Ovary (tissue), 9 donors: ENCODE data around the gene ITPR1. TPM values are rescaled to one million over a fixed set of nuclear protein-coding genes. Genes with fewer than 3 reads are reported as not detected.

ENCODE experiments used
- DNase-seq, 5 donors: peaks; one replicate each; pipeline ENCODE4 v3.0.0-alpha.2; 2019 to 2020
- H3K27ac ChIP-seq, 2 donors: fragments of 200-600 bp; one replicate each; pipeline versions ENCODE4 v1.5.1 to v1.8.0; 2019 to 2022
- H3K27me3 ChIP-seq: fragments of 200-600 bp; one replicate; pipeline ENCODE4 v1.8.0; 2022
- H3K36me3 ChIP-seq: fragments of 200-600 bp; sonication (generic); one replicate; pipeline ENCODE4 v1.5.1; 2019
- H3K4me1 ChIP-seq: one replicate; pipeline ENCODE4 v1.8.1; 2013; ENCODE audit warnings: mild to moderate bottlenecking, moderate library complexity; ENCODE audit not compliant: insufficient read depth
- H3K4me3 ChIP-seq: fragments of 200-600 bp; sonication (generic); one replicate; pipeline ENCODE4 v1.5.1; 2017
- H3K9me3 ChIP-seq, 2 donors: fragments of 200-600 bp in 1 of 2; sonication (generic) in 1 of 2; one replicate each; pipeline versions ENCODE4 v1.5.1 to v1.8.1; 2013 to 2019; ENCODE audit warnings: mild to moderate bottlenecking in 1 of 2, moderate library complexity in 1 of 2
- CTCF ChIP-seq, 3 donors: fragments of 450-650 bp in 2 of 3; fragments of 200-600 bp in 1 of 3; IDR thresholded peaks; one replicate each; pipeline versions ENCODE4 v1.5.1 to v1.8.0; 2016 to 2022; ENCODE audit warnings: antibody characterized with exemption in 3 of 3, mild to moderate bottlenecking in 1 of 3
- EP300 ChIP-seq: sonication (generic); formaldehyde crosslinking; IDR thresholded peaks from one replicate; pipeline ENCODE4 v1.6.1; 2017; ENCODE audit warnings: antibody characterized with exemption
- POLR2A ChIP-seq: fragments of 450-650 bp; IDR thresholded peaks from one replicate; pipeline ENCODE4 v1.6.1; 2017; ENCODE audit warnings: antibody characterized with exemption, mild to moderate bottlenecking, moderate library complexity
- WGBS, 3 donors: extraction: QIAGEN DNeasy Blood & Tissue Kit in 1 of 3; methylation state at CpG; one replicate each; pipeline versions ENCODE4 v1.1.5 to v1.1.7; 2013 to 2017; 5-methylcytosine and 5-hydroxymethylcytosine counted together
- intact Hi-C, 4 donors: fragments of 100-400 bp; cut with DNase I; formaldehyde crosslinking; loops; one replicate each; pipeline versions ENCODE4 v1.11.0 to v1.15.1; 2022 to 2023
- polyA plus RNA-seq, 2 donors: library from polyadenylated mRNA; stranded (reverse); fragments of 200-250 nt in 1 of 2; fragments of 350-450 nt in 1 of 2; fragmentation: Illumina TruSeq in 1 of 2; extraction: RNeasy Lipid Tissue Mini Kit (QIAGEN cat#74804) in 1 of 2; gene quantifications; one replicate each; pipeline ENCODE4 v1.2.3, GENCODE V29; 2013 to 2014
- total RNA-seq, 7 donors: library from RNA; depleted of rRNA in 2 of 7; stranded (reverse); fragments of >200 nt in 2 of 7; fragmentation: NEBNext Ultra II Directional in 3 of 7; extraction: Animal tissue kit (Norgen Biotek cat#: 25700) in 3 of 7; gene quantifications; one replicate each; pipeline versions ENCODE4 v1.1.0 to v1.2.4, GENCODE V29; 2016 to 2023
- donor health status: DM: no; HTN: no; CAD: no; lungs with moderate emphysema.
- donor health status: DM: no; HTN: no; CAD: no.
- donor health status: Bipolar disorder and iron deficiency.
- donor health status: DM: yes; HTN: yes; CAD: no.
- donor health status: DM: no; HTN: no; CAD: no.
- donor health status: DM: yes; HTN: yes; CAD: no.

The ITPR1 gene
- total and polyA plus RNA-seq, 9 donors: 59.5 to 313 (median 144) TPM

- Histone ChIP-seq H3K36me3 (no peaks in the 10 kb centered on the region), H3K4me3 (no peak overlapping the region), H3K4me1 (no peaks in the 10 kb centered on the region), H3K9me3 (no peaks in the 10 kb centered on the region), H3K27ac (no peak overlapping the region), H3K27me3 (no peaks in the 10 kb centered on the region)
- 88 to 93% (median 88%) methylated on average over 10 of the region's 10 CpGs for WGBS, 3 donors
- TF ChIP-seq EP300: no peak
- no peak for TF ChIP-seq POLR2A
- no peak for TF ChIP-seq CTCF (IDR thresholded peaks at IDR 0.05)
- DNase-seq: no peak
- intact Hi-C loops: no loop called here
Observed at GRCh38 chr3:4685673-4686345, 192.7 kb downstream of the ITPR1 start.

- intact Hi-C loops: no loop called here
- H3K4me3 ChIP-seq: no peak overlapping the region
- no peaks in the 10 kb centered on the region for H3K36me3 ChIP-seq
- no peaks in the 10 kb centered on the region for H3K9me3 ChIP-seq
- WGBS, 3 donors: 81 to 90% (median 85%) methylated on average over 4 of the region's 4 CpGs
- H3K27ac ChIP-seq: no peak overlapping the region
- no peak for DNase-seq
- H3K27me3 ChIP-seq: no peaks in the 10 kb centered on the region
- no peaks in the 10 kb centered on the region for H3K4me1 ChIP-seq
- TF ChIP-seq CTCF (IDR thresholded peaks at IDR 0.05) (no peak), EP300 (no peak), POLR2A (no peak)
Observed at GRCh38 chr3:4686619-4687018, 193.5 kb downstream of the ITPR1 start.

GRCh38 chr3:4687167-4687566 is 194.0 kb downstream of the ITPR1 start:
- Histone ChIP-seq H3K27ac (no peak overlapping the region), H3K36me3 (no peaks in the 10 kb centered on the region), H3K9me3 (no peaks in the 10 kb centered on the region), H3K27me3 (no peaks in the 10 kb centered on the region), H3K4me1 (no peaks in the 10 kb centered on the region), H3K4me3 (no peak overlapping the region)
- no peak for DNase-seq
- intact Hi-C loops: no loop called here
- WGBS, 3 donors: 70 to 74% (median 73%) methylated on average over 4 of the region's 4 CpGs
- TF ChIP-seq EP300: no peak
- TF ChIP-seq POLR2A: no peak
- no peak for TF ChIP-seq CTCF (IDR thresholded peaks at IDR 0.05)

- Histone ChIP-seq H3K27me3 (no peaks in the 10 kb centered on the region), H3K4me3 (no peak overlapping the region), H3K9me3 (no peaks in the 10 kb centered on the region), H3K27ac (no peak overlapping the region), H3K4me1 (no peaks in the 10 kb centered on the region), H3K36me3 (no peaks in the 10 kb centered on the region)
- TF ChIP-seq POLR2A (no peak), CTCF (IDR thresholded peaks at IDR 0.05) (no peak)
- 76 to 95% (median 92%) methylated on average over 5 of the region's 5 CpGs for WGBS, 3 donors
- intact Hi-C loops: no loop called here
- no peak for DNase-seq
Observed at GRCh38 chr3:4687596-4687995, 194.4 kb downstream of the ITPR1 start.
